HepG2 (cell line): ENCODE results near the gene GDE1. TPM values are rescaled to one million over a fixed set of nuclear protein-coding genes. Genes with fewer than 3 reads are reported as not detected.
A peak's percentile ranks its signal among the peaks of the same experiment; 100 is the strongest.

Experiments used
- ARHGAP35 ChIP-seq: sonication (generic); formaldehyde crosslinking; IDR thresholded peaks from 2 replicates; pipeline ENCODE4 v1.9.0; 2022; ENCODE audit warnings: mild to moderate bottlenecking, inconsistent platforms, moderate library complexity, missing genetic modification reagents, borderline replicate concordance
- CHCHD3 ChIP-seq: sonication (generic); formaldehyde crosslinking; IDR thresholded peaks from 2 replicates; pipeline ENCODE4 v1.8.0; 2022; ENCODE audit warnings: mild to moderate bottlenecking, missing genetic modification reagents, moderate library complexity
- HNRNPUL1 ChIP-seq: fragments of 200-400 bp; formaldehyde crosslinking; IDR thresholded peaks from 2 replicates; pipeline ENCODE4 v1.6.1; 2017; ENCODE audit warnings: low read depth, mild to moderate bottlenecking, low read length, moderate library complexity
- MED8 ChIP-seq: sonication (generic); formaldehyde crosslinking; IDR thresholded peaks from 2 replicates; pipeline ENCODE4 v1.8.1; 2023; ENCODE audit warnings: mild to moderate bottlenecking, missing genetic modification reagents; ENCODE audit not compliant: insufficient replicate concordance
- NPAS2 ChIP-seq: sonication (generic); formaldehyde crosslinking; IDR thresholded peaks from 2 replicates; pipeline ENCODE4 v1.8.0; 2022; ENCODE audit warnings: mild to moderate bottlenecking, missing genetic modification reagents, borderline replicate concordance
- NR3C1 ChIP-seq: sonication (generic); formaldehyde crosslinking; IDR thresholded peaks from 2 replicates; pipeline ENCODE4 v1.4.0; 2020; ENCODE audit warnings: missing genetic modification reagents
- POLR2AphosphoS2 ChIP-seq: IDR thresholded peaks from 2 replicates; pipeline ENCODE4 v1.6.1; 2011; ENCODE audit warnings: low read depth, low read length, improper control_type of control experiment
- PPARG ChIP-seq: conservative IDR thresholded peaks from 2 replicates; pipeline ENCODE4 v1.6.1; 2016; ENCODE audit warnings: missing biosample characterization, missing genetic modification reagents
- SP2 ChIP-seq: sonication (generic); formaldehyde crosslinking; IDR thresholded peaks from 2 replicates; pipeline ENCODE4 v1.5.1; 2020; ENCODE audit warnings: mild to moderate bottlenecking, missing genetic modification reagents
- THAP11 ChIP-seq: IDR thresholded peaks from 2 replicates; pipeline ENCODE4 v1.6.1; 2016; ENCODE audit warnings: missing biosample characterization, missing genetic modification reagents
- ZNF367 ChIP-seq: sonication (generic); formaldehyde crosslinking; IDR thresholded peaks from 2 replicates; pipeline ENCODE4 v1.4.0; 2020; ENCODE audit warnings: missing genetic modification reagents, borderline replicate concordance
- ZNF451 ChIP-seq: sonication (generic); formaldehyde crosslinking; IDR thresholded peaks from 2 replicates; pipeline ENCODE4 v1.5.0; 2020; ENCODE audit warnings: mild to moderate bottlenecking, missing genetic modification reagents
- ZNF703 ChIP-seq: sonication (generic); formaldehyde crosslinking; IDR thresholded peaks from 2 replicates; pipeline ENCODE4 v1.5.1; 2020; ENCODE audit warnings: missing genetic modification reagents, mild to moderate bottlenecking, moderate library complexity, borderline replicate concordance
- polyA plus RNA-seq, 8 experiments: library from polyadenylated mRNA; depleted of rRNA in 3 of 8; stranded (reverse) in 7 of 8; unstranded in 1 of 8; fragments of >200 nt; fragmentation: Illumina TruSeq in 4 of 8; extraction: Trizol in 4 of 8; gene quantifications; 2 replicates each; pipeline versions ENCODE4 v1.2.1 to v1.2.3, GENCODE V29; 2011 to 2016; ENCODE audit warnings: low read depth in 4 of 8, missing spikeins in 1 of 8, mixed read lengths in 1 of 8; ENCODE audit not compliant: insufficient read depth in 1 of 8
- total RNA-seq, 5 experiments: library from RNA; depleted of rRNA; stranded (reverse); fragments of >200 nt; fragmentation: Illumina TruSeq; extraction: Trizol; gene quantifications; 2 replicates each; pipeline ENCODE4 v1.2.3, GENCODE V29; 2016; ENCODE audit warnings: low read depth in 1 of 5
- TF ChIP-seq, protein P1 (sequence below): sonication (generic); formaldehyde crosslinking; IDR thresholded peaks from 2 replicates; pipeline ENCODE4 v1.8.0; 2022; ENCODE audit warnings: mild to moderate bottlenecking, missing genetic modification reagents, borderline replicate concordance
- TF ChIP-seq, protein P2 (sequence below): sonication (generic); formaldehyde crosslinking; IDR thresholded peaks from 2 replicates; pipeline ENCODE4 v1.4.0; 2020; ENCODE audit warnings: missing genetic modification reagents
- TF ChIP-seq, protein P3 (sequence below): sonication (generic); formaldehyde crosslinking; IDR thresholded peaks from 2 replicates; pipeline ENCODE4 v1.4.0; 2020; ENCODE audit warnings: missing genetic modification reagents
- TF ChIP-seq, protein P4 (sequence below): sonication (generic); formaldehyde crosslinking; IDR thresholded peaks from 2 replicates; pipeline ENCODE4 v1.5.0; 2020; ENCODE audit warnings: missing genetic modification reagents
- TF ChIP-seq, protein P5 (sequence below): sonication (generic); formaldehyde crosslinking; conservative IDR thresholded peaks from 2 replicates; pipeline ENCODE4 v1.5.0; 2020; ENCODE audit warnings: missing genetic modification reagents
- TF ChIP-seq, protein P6 (sequence below): sonication (generic); formaldehyde crosslinking; IDR thresholded peaks from 2 replicates; pipeline ENCODE4 v1.4.0; 2020; ENCODE audit warnings: mild to moderate bottlenecking, missing genetic modification reagents

GDE1 gene
- total and polyA plus RNA-seq, 2 of the 13 experiments (the other 11 are each of a cell fraction or from before 2014, with no cell fraction given), result 35.9 to 59.0 TPM

- TF ChIP-seq, protein P1, sequence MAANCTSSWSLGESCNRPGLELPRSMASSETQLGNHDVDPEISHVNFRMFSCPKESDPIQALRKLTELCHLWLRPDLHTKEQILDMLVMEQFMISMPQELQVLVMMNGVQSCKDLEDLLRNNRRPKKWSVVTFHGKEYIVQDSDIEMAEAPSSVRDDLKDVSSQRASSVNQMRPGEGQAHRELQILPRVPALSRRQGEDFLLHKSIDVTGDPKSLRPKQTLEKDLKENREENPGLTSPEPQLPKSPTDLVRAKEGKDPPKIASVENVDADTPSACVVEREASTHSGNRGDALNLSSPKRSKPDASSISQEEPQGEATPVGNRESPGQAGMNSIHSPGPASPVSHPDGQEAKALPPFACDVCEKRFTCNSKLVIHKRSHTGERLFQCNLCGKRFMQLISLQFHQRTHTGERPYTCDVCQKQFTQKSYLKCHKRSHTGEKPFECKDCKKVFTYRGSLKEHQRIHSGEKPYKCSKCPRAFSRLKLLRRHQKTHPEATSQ, result peak; percentile 24; the same call in 1 of the 2 replicates
- TF ChIP-seq ZNF451 (CRISPR knock-in tag), result no peak
- TF ChIP-seq PPARG (CRISPR knock-in tag), result peak; percentile 87
- no peak for TF ChIP-seq NPAS2 (CRISPR knock-in tag)
- TF ChIP-seq ZNF367 (CRISPR knock-in tag), result peak; percentile 69; the same call in 1 of the 2 replicates
- no peak for TF ChIP-seq CHCHD3 (CRISPR knock-in tag)
- TF ChIP-seq, protein P2, sequence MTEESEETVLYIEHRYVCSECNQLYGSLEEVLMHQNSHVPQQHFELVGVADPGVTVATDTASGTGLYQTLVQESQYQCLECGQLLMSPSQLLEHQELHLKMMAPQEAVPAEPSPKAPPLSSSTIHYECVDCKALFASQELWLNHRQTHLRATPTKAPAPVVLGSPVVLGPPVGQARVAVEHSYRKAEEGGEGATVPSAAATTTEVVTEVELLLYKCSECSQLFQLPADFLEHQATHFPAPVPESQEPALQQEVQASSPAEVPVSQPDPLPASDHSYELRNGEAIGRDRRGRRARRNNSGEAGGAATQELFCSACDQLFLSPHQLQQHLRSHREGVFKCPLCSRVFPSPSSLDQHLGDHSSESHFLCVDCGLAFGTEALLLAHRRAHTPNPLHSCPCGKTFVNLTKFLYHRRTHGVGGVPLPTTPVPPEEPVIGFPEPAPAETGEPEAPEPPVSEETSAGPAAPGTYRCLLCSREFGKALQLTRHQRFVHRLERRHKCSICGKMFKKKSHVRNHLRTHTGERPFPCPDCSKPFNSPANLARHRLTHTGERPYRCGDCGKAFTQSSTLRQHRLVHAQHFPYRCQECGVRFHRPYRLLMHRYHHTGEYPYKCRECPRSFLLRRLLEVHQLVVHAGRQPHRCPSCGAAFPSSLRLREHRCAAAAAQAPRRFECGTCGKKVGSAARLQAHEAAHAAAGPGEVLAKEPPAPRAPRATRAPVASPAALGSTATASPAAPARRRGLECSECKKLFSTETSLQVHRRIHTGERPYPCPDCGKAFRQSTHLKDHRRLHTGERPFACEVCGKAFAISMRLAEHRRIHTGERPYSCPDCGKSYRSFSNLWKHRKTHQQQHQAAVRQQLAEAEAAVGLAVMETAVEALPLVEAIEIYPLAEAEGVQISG (CRISPR knock-in tag), result 0 out of 2 replicates have a peak, but pooled peaks have one; percentile 35
- TF ChIP-seq ZNF703 (CRISPR knock-in tag), result no peak
- no peak for TF ChIP-seq ARHGAP35 (CRISPR knock-in tag)
- TF ChIP-seq POLR2AphosphoS2, result no peak
- TF ChIP-seq, protein P3, sequence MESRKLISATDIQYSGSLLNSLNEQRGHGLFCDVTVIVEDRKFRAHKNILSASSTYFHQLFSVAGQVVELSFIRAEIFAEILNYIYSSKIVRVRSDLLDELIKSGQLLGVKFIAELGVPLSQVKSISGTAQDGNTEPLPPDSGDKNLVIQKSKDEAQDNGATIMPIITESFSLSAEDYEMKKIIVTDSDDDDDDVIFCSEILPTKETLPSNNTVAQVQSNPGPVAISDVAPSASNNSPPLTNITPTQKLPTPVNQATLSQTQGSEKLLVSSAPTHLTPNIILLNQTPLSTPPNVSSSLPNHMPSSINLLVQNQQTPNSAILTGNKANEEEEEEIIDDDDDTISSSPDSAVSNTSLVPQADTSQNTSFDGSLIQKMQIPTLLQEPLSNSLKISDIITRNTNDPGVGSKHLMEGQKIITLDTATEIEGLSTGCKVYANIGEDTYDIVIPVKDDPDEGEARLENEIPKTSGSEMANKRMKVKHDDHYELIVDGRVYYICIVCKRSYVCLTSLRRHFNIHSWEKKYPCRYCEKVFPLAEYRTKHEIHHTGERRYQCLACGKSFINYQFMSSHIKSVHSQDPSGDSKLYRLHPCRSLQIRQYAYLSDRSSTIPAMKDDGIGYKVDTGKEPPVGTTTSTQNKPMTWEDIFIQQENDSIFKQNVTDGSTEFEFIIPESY (CRISPR knock-in tag), result no peak
- TF ChIP-seq, protein P4, sequence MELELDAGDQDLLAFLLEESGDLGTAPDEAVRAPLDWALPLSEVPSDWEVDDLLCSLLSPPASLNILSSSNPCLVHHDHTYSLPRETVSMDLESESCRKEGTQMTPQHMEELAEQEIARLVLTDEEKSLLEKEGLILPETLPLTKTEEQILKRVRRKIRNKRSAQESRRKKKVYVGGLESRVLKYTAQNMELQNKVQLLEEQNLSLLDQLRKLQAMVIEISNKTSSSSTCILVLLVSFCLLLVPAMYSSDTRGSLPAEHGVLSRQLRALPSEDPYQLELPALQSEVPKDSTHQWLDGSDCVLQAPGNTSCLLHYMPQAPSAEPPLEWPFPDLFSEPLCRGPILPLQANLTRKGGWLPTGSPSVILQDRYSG (CRISPR knock-in tag), result no peak
- TF ChIP-seq, protein P5, sequence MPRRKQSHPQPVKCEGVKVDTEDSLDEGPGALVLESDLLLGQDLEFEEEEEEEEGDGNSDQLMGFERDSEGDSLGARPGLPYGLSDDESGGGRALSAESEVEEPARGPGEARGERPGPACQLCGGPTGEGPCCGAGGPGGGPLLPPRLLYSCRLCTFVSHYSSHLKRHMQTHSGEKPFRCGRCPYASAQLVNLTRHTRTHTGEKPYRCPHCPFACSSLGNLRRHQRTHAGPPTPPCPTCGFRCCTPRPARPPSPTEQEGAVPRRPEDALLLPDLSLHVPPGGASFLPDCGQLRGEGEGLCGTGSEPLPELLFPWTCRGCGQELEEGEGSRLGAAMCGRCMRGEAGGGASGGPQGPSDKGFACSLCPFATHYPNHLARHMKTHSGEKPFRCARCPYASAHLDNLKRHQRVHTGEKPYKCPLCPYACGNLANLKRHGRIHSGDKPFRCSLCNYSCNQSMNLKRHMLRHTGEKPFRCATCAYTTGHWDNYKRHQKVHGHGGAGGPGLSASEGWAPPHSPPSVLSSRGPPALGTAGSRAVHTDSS (CRISPR knock-in tag), result no peak
- TF ChIP-seq, protein P6, sequence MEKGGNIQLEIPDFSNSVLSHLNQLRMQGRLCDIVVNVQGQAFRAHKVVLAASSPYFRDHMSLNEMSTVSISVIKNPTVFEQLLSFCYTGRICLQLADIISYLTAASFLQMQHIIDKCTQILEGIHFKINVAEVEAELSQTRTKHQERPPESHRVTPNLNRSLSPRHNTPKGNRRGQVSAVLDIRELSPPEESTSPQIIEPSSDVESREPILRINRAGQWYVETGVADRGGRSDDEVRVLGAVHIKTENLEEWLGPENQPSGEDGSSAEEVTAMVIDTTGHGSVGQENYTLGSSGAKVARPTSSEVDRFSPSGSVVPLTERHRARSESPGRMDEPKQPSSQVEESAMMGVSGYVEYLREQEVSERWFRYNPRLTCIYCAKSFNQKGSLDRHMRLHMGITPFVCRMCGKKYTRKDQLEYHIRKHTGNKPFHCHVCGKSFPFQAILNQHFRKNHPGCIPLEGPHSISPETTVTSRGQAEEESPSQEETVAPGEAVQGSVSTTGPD, result peak; percentile 69; the same call in 1 of the 2 replicates
- no peak for TF ChIP-seq MED8 (CRISPR knock-in tag)
- peak; percentile 84 for TF ChIP-seq THAP11
- no peak for TF ChIP-seq SP2
- TF ChIP-seq NR3C1 (CRISPR knock-in tag), result no peak
- peak; percentile 34; the same call in 1 of the 2 replicates for TF ChIP-seq HNRNPUL1
Observed at GRCh38 chr16:19542138-19542821, 20.4 kb upstream of the GDE1 start (continued).
